ENCODE results near the gene PSMC3.

DNA sequence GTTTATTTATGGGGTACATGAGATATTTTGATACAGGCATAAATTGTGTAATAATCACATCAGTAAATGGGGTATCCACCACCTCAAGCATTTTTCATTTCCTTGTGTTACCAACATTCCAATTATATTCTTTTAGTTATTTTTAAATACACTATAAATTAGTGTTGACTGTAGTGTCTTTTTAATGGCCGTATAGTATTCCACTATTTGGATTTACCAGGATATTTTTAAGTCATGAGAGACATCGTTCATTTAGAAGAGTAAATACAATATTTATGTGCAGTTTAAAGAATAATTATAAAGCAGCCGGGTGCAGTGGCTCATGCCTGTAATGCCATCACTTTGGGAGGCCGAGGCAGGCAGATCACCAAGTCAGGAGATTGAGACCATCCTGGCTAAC is 41.7 kb downstream of the PSMC3 start:
- TF ChIP-seq CTCF (IDR thresholded peaks at IDR 0.05 in 8 of 11, conservative IDR thresholded peaks at IDR 0.05 in 3 of 11) (no peak), POLR2A (IDR thresholded peaks at IDR 0.05) (no peak), POLR2AphosphoS5 (IDR thresholded peaks at IDR 0.05) (no peak)

All from spleen (tissue), 7 donors.